Transverse colon (tissue), 4 donors: ENCODE data around the gene RRP1B. TPM values are rescaled to one million over a fixed set of nuclear protein-coding genes. Genes with fewer than 3 reads are reported as not detected.

Experiments used
- DNase-seq: peaks from one replicate; pipeline ENCODE4 v3.0.0-alpha.2; 2019
- H3K27ac ChIP-seq, 4 donors: fragments of 200-600 bp; sonication (generic); 2 replicates each; pipeline ENCODE4 v1.5.1; 2016 to 2018; ENCODE audit warnings: inconsistent platforms in 4 of 4
- H3K27me3 ChIP-seq: fragments of 200-600 bp; sonication (generic); 2 replicates; pipeline ENCODE4 v1.5.1; 2017; ENCODE audit warnings: inconsistent platforms
- H3K36me3 ChIP-seq, 4 donors: fragments of 200-600 bp; sonication (generic); 2 replicates each; pipeline ENCODE4 v1.5.1; 2017 to 2019; ENCODE audit warnings: inconsistent platforms in 4 of 4
- H3K4me1 ChIP-seq, 4 donors: fragments of 200-600 bp; sonication (generic); 2 replicates each; pipeline ENCODE4 v1.5.1; 2017 to 2020; ENCODE audit warnings: inconsistent platforms in 4 of 4
- H3K4me3 ChIP-seq, 4 donors: fragments of 200-600 bp; sonication (generic); 1 replicate in 1 of 4; 2 replicates in 3 of 4; pipeline versions ENCODE4 v1.5.1 to v1.6.1; 2017 to 2019; ENCODE audit warnings: inconsistent platforms in 4 of 4
- H3K9me3 ChIP-seq, 2 donors: fragments of 200-600 bp; sonication (generic); 2 replicates each; pipeline ENCODE4 v1.5.1; 2017 to 2019; ENCODE audit warnings: inconsistent platforms in 2 of 2
- CTCF ChIP-seq, 5 experiments: fragments of 200-600 bp in 3 of 5; fragments of 450-650 bp in 2 of 5; sonication (generic) in 3 of 5; IDR thresholded peaks; 1 replicate in 2 of 5; 2 replicates in 3 of 5; pipeline ENCODE4 v1.5.1; 2016 to 2017; ENCODE audit warnings: antibody characterized with exemption in 5 of 5, inconsistent platforms in 3 of 5, mild to moderate bottlenecking in 2 of 5, moderate library complexity in 1 of 5
- EP300 ChIP-seq: sonication (generic); formaldehyde crosslinking; IDR thresholded peaks from one replicate; pipeline ENCODE4 v1.6.1; 2017; ENCODE audit warnings: antibody characterized with exemption, low read depth
- POLR2A ChIP-seq: fragments of 450-650 bp; IDR thresholded peaks from one replicate; pipeline ENCODE4 v1.6.1; 2016; ENCODE audit warnings: antibody characterized with exemption, mild to moderate bottlenecking, moderate library complexity
- POLR2AphosphoS5 ChIP-seq, 3 donors: sonication (generic); formaldehyde crosslinking; IDR thresholded peaks; one replicate each; pipeline ENCODE4 v1.6.1; 2016; ENCODE audit warnings: antibody characterized with exemption in 3 of 3
- WGBS, 2 donors: methylation state at CpG; one replicate each; pipeline ENCODE4 v1.1.5; 2018; ENCODE audit warnings: low coverage in 1 of 2; 5-methylcytosine and 5-hydroxymethylcytosine counted together
- in situ Hi-C, 4 donors: fragments of 200-750 bp; cut with MboI; loops; one replicate each; pipeline versions ENCODE4 v1.15.0 to v1.15.1; 2017; ENCODE audit warnings: low sequenced_read_pairs in 3 of 4, low pct_ligation_motif_present in 1 of 4, low pct_unique_long_range_greater_than_20kb in 1 of 4
- intact Hi-C: fragments of 100-400 bp; cut with DNase I; formaldehyde crosslinking; loops from one replicate; pipeline ENCODE4 v1.15.1; 2023; ENCODE audit warnings: low total_unique reads
- total RNA-seq, 4 donors: library from RNA; depleted of rRNA; stranded (reverse); fragments of >200 nt; gene quantifications; one replicate each; pipeline ENCODE4 v1.1.0, GENCODE V29; 2016

The RRP1B gene
- total RNA-seq, 4 donors from 2014 or later = 6.0 to 15.4 (median 12.0) TPM

GRCh38 chr21:43653626-43654025 lies 5.7 kb upstream of the RRP1B start:
- 93 to 96% methylated on average over 3 to 6 of the region's 6 CpGs for WGBS, 2 donors
- H3K36me3 ChIP-seq = no peaks in the 10 kb centered on the region
- H3K4me3 ChIP-seq = no peak overlapping the region
- in situ Hi-C loops (no loop called here), intact Hi-C loops (no loop called here)
- H3K27ac ChIP-seq = no peak overlapping the region
- no peaks in the 10 kb centered on the region for H3K27me3 ChIP-seq
- no peak for DNase-seq
- TF ChIP-seq EP300 = no peak
- TF ChIP-seq POLR2A = no peak
- no peak for TF ChIP-seq CTCF (IDR thresholded peaks at IDR 0.05)
- no peak for TF ChIP-seq POLR2AphosphoS5 (IDR thresholded peaks at IDR 0.05)
- no peaks in the 10 kb centered on the region for H3K9me3 ChIP-seq
- peaks cover 0 to under 1% (median 0%) of the 10 kb centered on the region in 4 donors for H3K4me1 ChIP-seq

DNA sequence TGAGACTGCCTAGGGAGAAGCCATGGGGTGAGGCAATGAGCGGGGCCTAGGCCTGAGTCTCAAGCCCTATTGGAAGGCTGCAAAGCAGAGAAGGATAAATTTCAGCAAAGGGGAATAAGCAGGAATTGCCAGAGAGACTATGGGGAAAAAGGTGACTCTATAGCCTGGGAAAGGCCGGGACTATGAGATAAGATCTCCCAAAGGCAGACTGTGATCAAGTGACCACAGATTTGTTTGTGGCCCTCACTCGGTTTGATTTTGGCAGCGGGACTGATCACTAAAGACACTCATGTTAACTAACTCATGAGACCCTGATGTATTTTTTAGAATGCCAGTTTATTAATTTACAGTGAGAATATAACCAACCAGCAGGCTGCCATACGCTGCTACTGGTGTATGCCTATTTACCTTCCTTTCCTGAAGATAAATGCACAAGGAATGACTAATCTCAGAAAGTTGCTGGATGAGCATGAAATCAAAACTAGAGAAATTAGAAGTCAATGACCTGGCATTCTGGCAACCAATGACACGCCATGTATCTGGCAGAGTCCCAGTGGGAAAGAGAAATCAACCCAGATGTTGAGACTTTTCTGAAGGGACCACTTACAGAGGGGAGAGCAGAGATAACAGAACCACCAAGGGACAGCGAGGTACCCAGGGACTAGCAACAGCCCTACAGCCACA lies 4.4 kb upstream of the RRP1B start:
- DNase-seq = no peak

DNA sequence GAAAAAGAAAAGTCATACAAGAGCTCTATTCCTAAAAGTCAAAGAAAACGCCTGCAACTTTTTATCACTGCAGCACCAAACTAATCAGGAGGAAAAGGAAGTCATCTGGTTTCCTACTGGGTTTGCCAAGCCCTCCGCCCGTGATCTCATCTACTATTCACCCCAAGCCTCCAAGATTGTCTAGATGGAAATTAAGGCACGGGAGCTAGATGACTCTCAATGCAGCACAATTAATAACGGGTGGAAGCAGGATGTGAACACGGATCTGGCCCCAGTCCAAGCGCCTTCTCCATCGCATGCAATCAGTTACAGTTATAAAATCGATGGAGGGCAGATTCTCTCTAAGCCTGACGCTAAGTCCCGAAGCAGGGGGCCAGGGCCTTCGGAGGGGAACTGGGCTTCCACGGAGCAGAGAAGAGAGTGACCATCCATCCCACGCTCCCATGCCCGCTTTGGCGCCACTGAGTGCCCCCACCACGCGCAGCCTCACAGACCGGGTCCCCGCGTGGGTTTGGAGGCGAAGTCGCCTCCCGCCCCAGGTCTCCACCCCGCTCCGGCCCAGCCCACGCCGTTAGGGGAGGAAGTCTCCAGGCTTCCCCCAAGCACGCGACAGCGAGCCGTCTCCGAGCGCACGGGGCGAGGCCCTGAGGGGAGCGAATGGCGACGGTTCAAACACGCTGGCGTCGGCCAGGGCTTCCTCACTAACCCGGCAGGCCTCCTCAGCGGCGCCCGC lies 1.8 kb upstream of the RRP1B start:
- Histone ChIP-seq H3K9me3 (no peaks in the 10 kb centered on the region), H3K27me3 (no peaks in the 10 kb centered on the region), H3K36me3 (no peaks in the 10 kb centered on the region), H3K4me3 (no peak overlapping the region), H3K4me1 (peaks cover 10 to 21% (median 18%) of the 10 kb centered on the region in 4 donors), H3K27ac (no peak overlapping the region)
- intact Hi-C loops (no loop called here), in situ Hi-C loops (no loop called here)
- 82 to 86% methylated on average over 10 to 46 of the region's 46 CpGs for WGBS, 2 donors
- no peak for DNase-seq
- TF ChIP-seq POLR2A = no peak
- no peak for TF ChIP-seq CTCF (IDR thresholded peaks at IDR 0.05)
- TF ChIP-seq EP300 = no peak
- TF ChIP-seq POLR2AphosphoS5 (IDR thresholded peaks at IDR 0.05) = no peak

More for the DNA sequence above, 4.4 kb upstream of the RRP1B start:
- H3K4me1 ChIP-seq = peaks cover 3 to 7% (median 6%) of the 10 kb centered on the region in 4 donors
- H3K27me3 ChIP-seq = no peaks in the 10 kb centered on the region
- intact Hi-C loops = no loop called here
- H3K36me3 ChIP-seq = no peaks in the 10 kb centered on the region
- in situ Hi-C loops = no loop called here
- H3K9me3 ChIP-seq = no peaks in the 10 kb centered on the region
- WGBS, 2 donors = 82 to 87% methylated on average over 4 to 7 of the region's 7 CpGs
- TF ChIP-seq POLR2A (no peak), EP300 (no peak), CTCF (IDR thresholded peaks at IDR 0.05) (no peak), POLR2AphosphoS5 (IDR thresholded peaks at IDR 0.05) (no peak)
- H3K4me3 ChIP-seq = no peak overlapping the region
- no peak overlapping the region for H3K27ac ChIP-seq

- no peak overlapping the region for H3K4me3 ChIP-seq
- TF ChIP-seq POLR2AphosphoS5 (IDR thresholded peaks at IDR 0.05) = no peak
- no peak for TF ChIP-seq POLR2A
- no peak for TF ChIP-seq EP300
- TF ChIP-seq CTCF (IDR thresholded peaks at IDR 0.05) = no peak
- no peaks in the 10 kb centered on the region for H3K27me3 ChIP-seq
- H3K9me3 ChIP-seq = no peaks in the 10 kb centered on the region
- WGBS, 2 donors = 94% methylated on average over 48 of the region's 48 CpGs; no CpG with 5 or more reads in 1 of the 2 donors
- in situ Hi-C loops (no loop called here), intact Hi-C loops (no loop called here)
- no peak for DNase-seq
- H3K36me3 ChIP-seq = peaks cover 0 to 4% (median 0%) of the 10 kb centered on the region in 4 donors
- H3K27ac ChIP-seq = no peak overlapping the region
- H3K4me1 ChIP-seq = peaks cover 10 to 21% (median 18%) of the 10 kb centered on the region in 4 donors
Measured at GRCh38 chr21:43658088-43658741, 1.1 kb upstream of the RRP1B start.
